T-helper 1 cell treated with Interleukin-12 subunit alpha and Interleukin-12 subunit beta and Interleukin-4 antibody, amounts not matched to agents 30 μg/mL and 1 μg/mL, for 36 hours (primary cell): ENCODE data around the gene NME7.

Experiments used
- H3K27ac Mint-ChIP-seq: one replicate; pipeline ENCODE4 v1.8.0; 2021; ENCODE audit warnings: mild to moderate bottlenecking, mixed read lengths
- H3K27me3 Mint-ChIP-seq: one replicate; pipeline ENCODE4 v1.8.0; 2021; ENCODE audit warnings: low read depth, mixed read lengths
- H3K36me3 Mint-ChIP-seq: one replicate; pipeline ENCODE4 v1.8.0; 2021; ENCODE audit warnings: low read depth, mixed read lengths
- H3K4me1 Mint-ChIP-seq: one replicate; pipeline ENCODE4 v1.8.0; 2021; ENCODE audit warnings: low read depth, mixed read lengths
- H3K4me3 Mint-ChIP-seq: one replicate; pipeline ENCODE4 v1.8.0; 2021; ENCODE audit warnings: mild to moderate bottlenecking, moderate library complexity, mixed read lengths
- H3K9me3 Mint-ChIP-seq: one replicate; pipeline ENCODE4 v1.8.0; 2021; ENCODE audit warnings: mixed read lengths

NME7 gene

DNA sequence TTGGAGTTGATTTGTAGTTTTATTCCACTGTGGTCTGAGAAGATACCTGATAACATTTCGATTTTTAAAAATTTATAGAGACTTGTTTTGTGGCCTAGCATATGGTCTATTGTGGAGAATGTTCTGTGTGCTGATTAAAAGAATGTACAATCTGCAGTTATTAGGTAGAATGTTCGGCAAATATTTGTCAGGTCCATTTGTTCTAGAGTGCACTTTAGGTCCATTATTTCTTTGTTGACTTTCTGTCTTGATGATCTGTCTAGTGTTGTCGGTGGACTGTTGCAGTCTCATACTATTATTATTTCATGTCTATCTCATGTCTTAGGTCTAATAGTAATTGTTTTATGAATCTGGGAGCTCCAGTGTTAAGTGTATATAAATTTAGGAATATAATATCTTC, 116.8 kb downstream of the NME7 start:
- H3K4me1 Mint-ChIP-seq, result no peaks in the 10 kb centered on the region
- H3K4me3 Mint-ChIP-seq, result no peak overlapping the region
- no peaks in the 10 kb centered on the region for H3K9me3 Mint-ChIP-seq
- H3K36me3 Mint-ChIP-seq, result no peaks in the 10 kb centered on the region
- H3K27ac Mint-ChIP-seq, result no peak overlapping the region
- H3K27me3 Mint-ChIP-seq, result no peaks in the 10 kb centered on the region

DNA sequence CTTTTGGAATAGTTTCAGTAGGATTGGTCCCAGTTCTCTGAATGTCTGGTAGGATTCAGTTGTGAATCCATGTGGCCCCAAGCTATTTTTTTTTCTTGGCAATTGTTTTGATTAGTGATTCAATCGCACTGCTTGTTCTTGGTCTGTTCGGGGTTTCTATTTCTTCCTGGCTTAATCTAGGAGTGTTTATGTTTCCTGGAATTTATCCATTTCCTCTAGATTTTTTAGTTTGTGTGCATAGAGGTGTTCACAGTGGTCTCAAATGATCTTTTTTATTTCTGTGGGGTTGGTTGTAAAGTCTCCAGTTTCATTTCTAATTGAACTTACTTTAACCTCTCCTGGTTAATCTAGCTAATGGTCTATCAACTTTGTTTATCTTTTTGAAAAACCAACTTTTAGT, 117.6 kb downstream of the NME7 start:
- Mint-ChIP-seq H3K36me3 (no peaks in the 10 kb centered on the region), H3K4me1 (no peaks in the 10 kb centered on the region), H3K9me3 (no peaks in the 10 kb centered on the region), H3K4me3 (no peak overlapping the region), H3K27ac (no peak overlapping the region), H3K27me3 (no peaks in the 10 kb centered on the region)

DNA sequence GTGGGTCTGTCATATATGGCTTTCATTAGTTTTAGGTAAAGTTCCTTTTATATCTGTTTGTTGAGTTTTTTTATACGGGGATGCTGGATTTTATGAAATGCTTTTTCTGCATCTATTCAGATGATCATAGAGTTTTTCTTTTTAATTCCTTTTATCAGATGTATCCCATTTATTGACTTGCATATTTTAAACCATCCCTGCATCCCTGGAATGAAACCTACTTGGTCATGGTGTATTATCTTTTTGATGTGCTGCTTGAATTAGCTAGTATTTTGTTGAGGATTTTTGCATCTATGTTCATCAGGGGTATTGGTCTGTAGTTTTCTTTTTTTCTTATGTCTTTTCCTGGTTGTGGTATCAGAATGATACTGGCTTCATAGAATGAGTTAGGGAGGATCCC, 118.0 kb downstream of the NME7 start:
- no peaks in the 10 kb centered on the region for H3K4me1 Mint-ChIP-seq
- H3K4me3 Mint-ChIP-seq, result no peak overlapping the region
- H3K27ac Mint-ChIP-seq, result no peak overlapping the region
- no peaks in the 10 kb centered on the region for H3K27me3 Mint-ChIP-seq
- no peaks in the 10 kb centered on the region for H3K36me3 Mint-ChIP-seq
- H3K9me3 Mint-ChIP-seq, result no peaks in the 10 kb centered on the region

DNA sequence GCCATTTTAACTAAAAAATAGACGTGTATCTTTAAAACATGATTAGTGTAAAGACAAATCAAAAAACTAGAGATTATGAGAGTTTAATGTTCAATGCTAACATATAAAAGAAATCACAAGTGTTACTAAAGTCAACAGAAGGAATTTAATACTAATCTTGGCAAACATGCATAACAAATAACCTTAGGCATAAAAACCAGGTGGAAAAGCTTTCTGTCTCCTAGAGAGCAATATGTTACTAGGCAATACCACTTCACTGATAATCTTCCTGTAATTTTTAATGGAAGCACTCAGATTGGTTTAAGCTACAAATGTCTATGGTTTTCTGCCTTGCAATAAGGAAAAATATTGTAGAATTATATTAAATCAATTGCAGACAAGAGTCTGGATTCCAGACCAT, 121.9 kb downstream of the NME7 start:
- no peaks in the 10 kb centered on the region for H3K27me3 Mint-ChIP-seq
- no peak overlapping the region for H3K27ac Mint-ChIP-seq
- H3K4me1 Mint-ChIP-seq, result no peaks in the 10 kb centered on the region
- no peak overlapping the region for H3K4me3 Mint-ChIP-seq
- no peaks in the 10 kb centered on the region for H3K36me3 Mint-ChIP-seq
- no peaks in the 10 kb centered on the region for H3K9me3 Mint-ChIP-seq

DNA sequence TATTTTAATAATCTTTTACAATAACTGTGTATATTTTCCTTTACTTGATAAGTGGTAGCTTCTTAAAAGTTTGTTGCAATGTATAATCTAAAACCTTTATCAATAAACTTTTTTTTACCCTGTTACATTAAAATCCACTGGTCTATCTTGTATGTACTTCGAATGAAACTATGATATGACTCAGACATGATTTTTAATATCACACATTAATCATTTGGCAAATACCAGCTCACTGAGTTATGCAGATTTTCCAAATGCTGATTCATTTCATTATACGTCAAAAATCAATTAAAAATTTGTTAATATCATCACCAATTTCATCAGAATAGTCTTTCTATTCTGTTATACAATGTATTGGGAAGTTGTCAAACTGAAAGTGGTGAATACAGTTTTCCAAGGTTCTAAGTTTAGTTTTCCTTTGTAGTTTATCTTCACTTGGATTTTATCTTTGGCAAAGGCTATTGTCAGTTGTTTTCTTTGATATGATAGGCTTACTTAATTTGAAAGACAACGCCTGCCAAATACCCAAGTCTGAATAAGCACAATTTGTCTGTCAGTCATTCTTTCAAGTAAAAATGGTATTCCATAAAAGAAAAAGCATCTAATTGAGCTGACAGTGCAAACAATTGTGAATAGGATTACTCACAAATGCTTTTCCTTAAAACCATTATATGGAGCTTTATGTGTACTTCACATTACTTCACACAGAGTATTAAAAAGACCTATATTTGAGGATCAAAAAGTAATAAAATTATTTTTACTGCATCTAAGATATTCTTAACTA, 127.0 kb downstream of the NME7 start:
- no peaks in the 10 kb centered on the region for H3K36me3 Mint-ChIP-seq
- H3K27ac Mint-ChIP-seq, result no peak overlapping the region
- H3K9me3 Mint-ChIP-seq, result no peaks in the 10 kb centered on the region
- H3K4me3 Mint-ChIP-seq, result no peak overlapping the region
- H3K27me3 Mint-ChIP-seq, result no peaks in the 10 kb centered on the region
- no peaks in the 10 kb centered on the region for H3K4me1 Mint-ChIP-seq

DNA sequence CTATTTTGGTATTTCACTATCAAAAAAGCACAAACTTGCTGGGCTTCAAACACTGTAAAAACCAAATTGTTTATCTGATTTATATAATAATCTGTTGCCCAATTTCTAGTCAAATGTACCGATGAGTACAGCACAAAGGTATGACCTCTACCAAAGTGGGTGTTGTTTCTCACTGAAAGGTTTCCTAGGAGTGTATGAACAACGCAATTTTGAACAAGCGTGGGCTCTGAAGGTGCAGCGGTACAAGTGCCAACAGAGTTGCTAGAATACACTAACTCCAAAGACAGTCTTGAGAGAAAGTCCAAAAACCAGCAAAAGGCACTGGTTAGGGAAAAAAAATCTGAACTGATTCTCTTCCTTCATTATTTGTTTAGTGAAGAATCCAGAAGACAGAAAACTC, 130.7 kb downstream of the NME7 start:
- Mint-ChIP-seq H3K27ac (no peak overlapping the region), H3K27me3 (no peaks in the 10 kb centered on the region), H3K4me1 (no peaks in the 10 kb centered on the region)

DNA sequence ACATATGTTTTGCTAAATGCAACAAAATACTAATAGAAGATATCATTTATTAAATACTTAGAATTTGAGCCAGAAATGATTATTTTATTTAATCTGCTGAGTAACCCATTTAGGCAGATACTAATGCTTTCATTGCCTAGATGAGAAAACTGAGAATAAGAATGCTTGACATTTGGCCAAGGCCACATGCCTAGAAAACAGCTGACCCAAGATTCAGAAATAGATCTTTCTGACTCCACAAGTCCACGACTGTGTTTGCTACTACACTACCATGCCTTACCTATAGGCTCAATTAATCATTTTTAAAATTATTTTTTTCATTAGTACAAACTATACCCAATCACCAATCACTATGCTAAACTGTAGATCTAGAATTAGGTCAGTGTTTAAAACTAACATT, 131.5 kb downstream of the NME7 start:
- H3K4me3 Mint-ChIP-seq, result no peak overlapping the region

More for the DNA sequence above, 130.7 kb downstream of the NME7 start:
- Mint-ChIP-seq H3K4me3 (no peak overlapping the region), H3K9me3 (no peaks in the 10 kb centered on the region), H3K36me3 (no peaks in the 10 kb centered on the region)

DNA sequence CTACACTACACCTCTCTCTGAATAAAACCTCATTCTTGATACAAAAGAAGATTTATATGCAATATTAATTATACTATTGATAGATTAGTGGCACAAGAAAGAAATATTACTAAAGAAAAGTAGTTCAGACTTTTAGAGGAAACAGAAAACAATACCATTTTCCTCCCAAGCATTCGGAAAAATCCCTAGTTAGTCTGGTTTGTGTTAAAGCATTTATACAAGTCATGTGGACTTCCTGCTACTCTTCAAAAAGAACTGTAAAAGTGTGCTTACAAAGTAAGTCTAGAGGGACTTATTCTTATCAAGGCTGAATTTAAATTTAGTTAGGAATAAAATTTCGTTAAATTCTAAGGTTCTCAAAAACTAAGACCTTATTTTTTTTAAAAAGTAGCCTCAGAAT, 132.0 kb downstream of the NME7 start:
- no peaks in the 10 kb centered on the region for H3K4me1 Mint-ChIP-seq
- H3K4me3 Mint-ChIP-seq, result no peak overlapping the region
- no peaks in the 10 kb centered on the region for H3K27me3 Mint-ChIP-seq
- no peaks in the 10 kb centered on the region for H3K9me3 Mint-ChIP-seq
- no peaks in the 10 kb centered on the region for H3K36me3 Mint-ChIP-seq
- no peak overlapping the region for H3K27ac Mint-ChIP-seq

More for the DNA sequence above, 131.5 kb downstream of the NME7 start:
- no peaks in the 10 kb centered on the region for H3K9me3 Mint-ChIP-seq
- no peaks in the 10 kb centered on the region for H3K4me1 Mint-ChIP-seq
- H3K27ac Mint-ChIP-seq, result no peak overlapping the region
- no peaks in the 10 kb centered on the region for H3K27me3 Mint-ChIP-seq
- H3K36me3 Mint-ChIP-seq, result no peaks in the 10 kb centered on the region

DNA sequence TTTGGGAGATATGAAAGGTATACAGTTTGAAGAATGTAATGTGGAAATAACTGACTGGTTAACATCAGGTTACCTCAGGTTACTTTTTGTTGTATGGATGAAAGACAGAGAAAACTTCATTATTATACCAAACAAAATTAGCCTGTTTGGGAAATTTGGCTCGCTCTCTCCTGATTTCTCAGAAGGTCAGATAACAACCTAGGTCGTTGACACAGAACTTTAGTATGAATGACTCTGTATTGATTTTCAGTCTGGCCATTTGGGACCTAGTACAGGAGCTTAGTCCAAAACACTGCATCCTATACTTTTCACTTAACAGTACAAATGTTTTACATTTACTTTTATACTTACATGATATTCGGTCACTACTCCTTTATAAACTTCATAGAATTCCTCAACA, 132.8 kb downstream of the NME7 start:
- Mint-ChIP-seq H3K9me3 (no peaks in the 10 kb centered on the region), H3K27ac (no peak overlapping the region)

DNA sequence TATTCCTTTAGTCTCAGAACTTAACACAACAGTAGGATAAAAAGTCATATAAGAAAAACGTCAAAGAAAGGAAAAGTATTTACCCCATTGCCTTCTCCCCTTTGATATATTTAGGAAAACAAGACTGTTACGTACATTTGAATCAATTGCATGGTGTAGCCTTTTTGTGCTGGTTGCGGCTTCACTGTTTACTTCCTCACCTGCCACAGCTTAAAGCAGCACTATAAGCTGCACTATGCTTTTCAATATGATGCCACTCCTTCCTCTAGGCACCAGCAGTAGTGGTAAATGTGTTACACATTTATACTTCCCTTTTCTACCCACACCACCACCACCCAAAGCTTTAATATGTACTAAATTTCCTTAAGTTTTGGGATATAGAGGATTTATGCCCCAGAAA, 150.0 kb downstream of the NME7 start:
- Mint-ChIP-seq H3K9me3 (peaks cover 3% of the 10 kb centered on the region), H3K27me3 (no peaks in the 10 kb centered on the region), H3K27ac (no peak overlapping the region), H3K4me3 (no peak overlapping the region), H3K4me1 (peaks cover 4% of the 10 kb centered on the region), H3K36me3 (no peaks in the 10 kb centered on the region)

More for the DNA sequence above, 132.8 kb downstream of the NME7 start:
- Mint-ChIP-seq H3K4me1 (no peaks in the 10 kb centered on the region), H3K4me3 (no peak overlapping the region), H3K27me3 (no peaks in the 10 kb centered on the region), H3K36me3 (no peaks in the 10 kb centered on the region)

DNA sequence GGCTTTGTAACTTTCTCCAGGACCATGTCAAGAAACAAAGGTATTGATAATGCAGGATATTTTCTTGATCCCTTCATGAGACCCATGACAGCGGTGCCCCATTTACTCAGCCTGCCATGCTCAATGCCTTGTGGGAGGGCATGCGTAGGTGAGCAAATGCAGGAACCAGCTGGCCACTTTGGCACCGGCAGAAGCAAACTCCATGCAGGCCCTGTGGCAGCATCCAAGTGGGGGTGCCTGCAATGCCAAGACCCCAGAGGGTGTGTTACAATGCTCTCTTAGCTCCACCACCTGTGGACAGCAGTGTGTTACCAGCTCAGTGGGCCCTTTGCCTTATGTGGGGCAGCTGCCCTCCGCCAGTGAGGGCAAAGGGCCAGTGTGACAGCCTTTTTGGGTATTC, 153.0 kb downstream of the NME7 start:
- no peaks in the 10 kb centered on the region for H3K36me3 Mint-ChIP-seq
- H3K4me1 Mint-ChIP-seq, result peaks cover 4% of the 10 kb centered on the region
- H3K27me3 Mint-ChIP-seq, result no peaks in the 10 kb centered on the region
- no peak overlapping the region for H3K4me3 Mint-ChIP-seq
- peaks cover 3% of the 10 kb centered on the region for H3K9me3 Mint-ChIP-seq
- no peak overlapping the region for H3K27ac Mint-ChIP-seq

DNA sequence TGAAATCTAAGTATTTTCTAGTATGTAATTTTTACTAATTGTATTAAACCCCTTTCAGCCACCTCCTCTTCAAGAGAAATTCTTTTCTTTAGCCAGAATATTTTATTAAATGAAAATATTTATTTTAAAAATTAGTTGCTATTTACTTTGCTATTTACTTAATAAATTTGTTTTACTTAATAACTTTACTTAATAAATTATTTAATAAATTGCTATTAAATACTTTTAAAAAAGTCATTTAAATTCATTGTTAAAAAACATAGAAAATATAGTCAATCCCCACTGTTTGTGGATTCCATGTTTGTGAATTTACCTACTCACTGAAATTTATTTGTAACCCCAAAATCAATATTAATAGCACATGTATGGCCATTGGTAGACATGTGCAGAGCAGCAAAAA, 155.5 kb downstream of the NME7 start:
- Mint-ChIP-seq H3K36me3 (no peaks in the 10 kb centered on the region), H3K27ac (no peak overlapping the region), H3K4me3 (no peak overlapping the region), H3K27me3 (no peaks in the 10 kb centered on the region), H3K4me1 (no peaks in the 10 kb centered on the region), H3K9me3 (peaks cover 3% of the 10 kb centered on the region)

DNA sequence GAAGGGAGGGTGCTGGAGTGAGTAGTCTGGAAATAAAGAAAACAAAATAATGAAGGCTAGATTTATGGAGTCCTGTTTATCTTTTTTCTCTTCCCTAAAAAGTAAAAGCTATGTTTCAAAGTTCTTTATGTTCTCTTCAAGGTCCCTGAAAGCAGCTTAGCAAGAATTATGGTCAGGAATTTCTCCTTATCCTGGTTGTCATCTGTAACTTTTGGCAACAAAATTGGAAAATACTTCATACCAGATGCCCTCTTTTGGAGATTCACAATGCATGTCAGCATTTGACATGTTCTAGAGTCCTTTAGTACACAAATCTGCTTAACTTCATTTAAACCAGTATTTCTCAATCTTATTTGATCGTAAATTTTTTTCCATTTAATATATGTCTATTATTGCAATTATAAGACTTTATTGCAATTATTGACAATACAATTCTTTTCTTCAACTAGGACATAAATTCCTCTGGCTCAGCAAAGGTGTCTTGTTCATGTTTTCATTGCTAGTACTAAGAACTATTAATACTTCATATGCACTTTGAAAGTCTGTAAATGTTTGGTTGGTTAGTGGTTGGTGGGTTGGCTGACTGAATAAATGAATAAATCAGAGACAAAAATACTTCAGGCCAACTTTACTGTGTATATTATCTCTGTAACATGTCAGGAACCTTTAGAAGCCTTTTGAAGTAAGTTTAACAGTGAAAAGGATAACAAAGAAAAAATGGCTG, 159.6 kb downstream of the NME7 start:
- no peak overlapping the region for H3K4me3 Mint-ChIP-seq
- no peaks in the 10 kb centered on the region for H3K36me3 Mint-ChIP-seq
- H3K27ac Mint-ChIP-seq, result no peak overlapping the region
- no peaks in the 10 kb centered on the region for H3K9me3 Mint-ChIP-seq
- H3K27me3 Mint-ChIP-seq, result no peaks in the 10 kb centered on the region
- no peaks in the 10 kb centered on the region for H3K4me1 Mint-ChIP-seq

DNA sequence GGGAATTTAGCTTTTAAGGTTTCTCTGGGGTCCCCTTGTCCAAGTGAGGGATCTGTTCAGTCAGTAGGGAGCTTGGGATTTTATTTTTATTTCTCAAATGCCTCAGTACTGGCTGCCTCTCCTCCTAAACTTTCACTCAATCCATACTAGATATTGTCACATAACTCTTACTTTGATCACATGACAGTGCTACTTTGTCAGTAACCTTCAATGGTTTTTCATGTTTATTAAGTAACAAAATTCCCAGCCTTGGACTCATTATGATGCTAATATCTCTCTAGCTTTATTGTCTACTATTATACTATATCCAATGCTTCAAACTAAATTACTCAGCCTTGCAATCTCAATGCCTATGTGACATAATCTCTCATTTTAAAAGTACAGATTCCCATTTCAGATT, 163.4 kb downstream of the NME7 start:
- no peak overlapping the region for H3K4me3 Mint-ChIP-seq
- no peaks in the 10 kb centered on the region for H3K4me1 Mint-ChIP-seq
- no peak overlapping the region for H3K27ac Mint-ChIP-seq
- no peaks in the 10 kb centered on the region for H3K27me3 Mint-ChIP-seq
- H3K36me3 Mint-ChIP-seq, result no peaks in the 10 kb centered on the region
- no peaks in the 10 kb centered on the region for H3K9me3 Mint-ChIP-seq
